Endothelial cell of umbilical vein (primary cell): ENCODE measurements around the gene SOX13. TPM values are rescaled to one million over a fixed set of nuclear protein-coding genes. Genes with fewer than 3 reads are reported as not detected.
A peak's percentile ranks its signal among the peaks of the same experiment; 100 is the strongest.

ENCODE experiments used
- BruUV-seq: library from RNA; stranded (reverse); fragments of 400-500 nt; replicated peaks from 2 replicates; lab custom pipeline; 2021; lab: Mats Ljungman, UMichigan
- CTCF ChIA-PET: fragments of 300-600, 350-600 bp; sonication (Branson Sonifier 250); formaldehyde crosslinking; loops from one replicate; lab custom pipeline; 2021; ENCODE audit warnings: antibody characterized with exemption, inconsistent platforms; lab: Charles Lee
- POLR2A ChIA-PET: fragments of 300-600, 350-600 bp; sonication (Branson Sonifier 250); formaldehyde crosslinking; loops from one replicate; lab custom pipeline; 2021; ENCODE audit warnings: antibody characterized with exemption, inconsistent platforms; lab: Charles Lee
- DNase-seq: peaks from one replicate; pipeline ENCODE4 v3.0.0-alpha.2; 2011; ENCODE audit warnings: low read depth, low spot score
- FAIRE-seq: peaks from 2 replicates; lab custom pipeline; 2011; peaks lifted over from hg19 to GRCh38; lab: Jason Lieb, UNC
- H2AFZ ChIP-seq: 2 replicates; pipeline ENCODE4 v1.6.0; 2012; ENCODE audit warnings: low read depth, low read length, control low read depth, inconsistent platforms
- H3K27ac ChIP-seq: 2 replicates; pipeline ENCODE4 v1.5.1; 2011; ENCODE audit warnings: low read depth, mild to moderate bottlenecking, control low read depth, low read length, moderate library complexity; ENCODE audit not compliant: insufficient read depth
- H3K27me3 ChIP-seq, 2 experiments: 2 replicates each; pipeline versions ENCODE4 v1.6.0 to v1.6.1; 2011; ENCODE audit warnings: low read length in 2 of 2, mixed read lengths in 1 of 2; ENCODE audit not compliant: control insufficient read depth in 2 of 2, insufficient read depth in 2 of 2
- H3K36me3 ChIP-seq, 2 experiments: 2 replicates in 1 of 2; 3 replicates in 1 of 2; pipeline ENCODE4 v1.5.1; 2011; ENCODE audit warnings: low read length in 2 of 2, mild to moderate bottlenecking in 1 of 2, moderate library complexity in 1 of 2; ENCODE audit not compliant: control insufficient read depth in 2 of 2, insufficient read depth in 2 of 2; ENCODE audit errors: extremely low read depth in 1 of 2
- H3K4me1 ChIP-seq: 3 replicates; pipeline ENCODE4 v1.5.1; 2011; ENCODE audit warnings: mild to moderate bottlenecking, low read length; ENCODE audit not compliant: control insufficient read depth, insufficient read depth; ENCODE audit errors: extremely low read depth
- H3K4me2 ChIP-seq: 2 replicates; pipeline ENCODE4 v1.6.1; 2011; ENCODE audit warnings: low read length, control low read depth, mixed read lengths; ENCODE audit not compliant: insufficient read depth
- H3K4me3 ChIP-seq, 3 experiments: fragments of 200-600 bp in 1 of 3; sonication (generic), shearing (Covaris generic) in 1 of 3; replicated peaks in 1 of 3; 2 replicates each; pipeline ENCODE4 v1.5.1; 2011 to 2016; ENCODE audit warnings: control low read depth in 3 of 3, low read length in 3 of 3, mild to moderate bottlenecking in 2 of 3, inconsistent platforms in 1 of 3, low read depth in 1 of 3, moderate library complexity in 1 of 3; ENCODE audit not compliant: insufficient read depth in 1 of 3
- H3K79me2 ChIP-seq: 2 replicates; pipeline ENCODE4 v1.6.0; 2012; ENCODE audit warnings: low read length, inconsistent platforms; ENCODE audit not compliant: control insufficient read depth, insufficient read depth
- H3K9ac ChIP-seq: replicated peaks from 2 replicates; pipeline ENCODE3; 2011; ENCODE audit warnings: low read length, control low read depth; ENCODE audit not compliant: insufficient read depth; ENCODE audit errors: extremely low read depth
- H3K9me1 ChIP-seq: replicated peaks from 3 replicates; pipeline ENCODE4 v1.6.0; 2011; ENCODE audit warnings: mild to moderate bottlenecking, low read length; ENCODE audit not compliant: control insufficient read depth, insufficient read depth; ENCODE audit errors: extremely low read depth
- H3K9me3 ChIP-seq: replicated peaks from 2 replicates; pipeline ENCODE4 v1.5.1; 2012; ENCODE audit warnings: low read length, inconsistent platforms; ENCODE audit not compliant: control insufficient read depth, insufficient read depth
- H4K20me1 ChIP-seq: replicated peaks from 2 replicates; pipeline ENCODE3; 2011; ENCODE audit warnings: mild to moderate bottlenecking, low read length; ENCODE audit not compliant: control insufficient read depth, insufficient read depth; ENCODE audit errors: extremely low read depth
- EZH2 ChIP-seq: IDR thresholded peaks from 2 replicates; pipeline ENCODE4 v1.6.1; 2012; ENCODE audit warnings: borderline replicate concordance, low read depth, mild to moderate bottlenecking, moderate library complexity, low read length, inconsistent platforms; ENCODE audit not compliant: severe bottlenecking
- FOS ChIP-seq: IDR thresholded peaks from 2 replicates; pipeline ENCODE4 v1.6.1; 2011; ENCODE audit warnings: mild to moderate bottlenecking, low read length, moderate library complexity, borderline replicate concordance; ENCODE audit not compliant: insufficient read depth
- GATA2 ChIP-seq: IDR thresholded peaks from 2 replicates; pipeline ENCODE4 v1.7.0; 2011; ENCODE audit warnings: low read depth, mild to moderate bottlenecking, moderate library complexity, mixed read lengths, low read length; ENCODE audit not compliant: insufficient read length, insufficient read depth
- JUN ChIP-seq: IDR thresholded peaks from 2 replicates; pipeline ENCODE4 v1.6.1; 2011; ENCODE audit warnings: borderline replicate concordance, low read depth; ENCODE audit not compliant: insufficient read length, insufficient read depth
- MYC ChIP-seq: IDR thresholded peaks from one replicate; pipeline ENCODE4 v1.6.1; 2011; ENCODE audit warnings: mild to moderate bottlenecking, low read depth, low read length
- POLR2A ChIP-seq: IDR thresholded peaks from 2 replicates; pipeline ENCODE4 v1.6.1; 2012; ENCODE audit warnings: low read depth, mild to moderate bottlenecking, control low read depth, low read length
- POLR2AphosphoS5 ChIP-seq: IDR thresholded peaks from 2 replicates; pipeline ENCODE4 v1.6.1; 2012; ENCODE audit warnings: low read depth, mild to moderate bottlenecking, control low read depth, low read length, moderate library complexity; ENCODE audit not compliant: insufficient read depth
- dilution Hi-C: fragments of 300-500 bp; cut with MboI; formaldehyde crosslinking; loops from one replicate; pipeline ENCODE4 v1.15.0; 2019; ENCODE audit warnings: low sequenced_read_pairs; ENCODE audit not compliant: extremely low pct_ligation_motif_present
- intact Hi-C: fragments of 100-400 bp; cut with micrococcal nuclease; formaldehyde crosslinking; loops from one replicate; pipeline ENCODE4 v1.10.0; 2022
- polyA plus RNA-seq, 4 experiments: library from polyadenylated mRNA; depleted of rRNA in 3 of 4; stranded (reverse) in 3 of 4; unstranded in 1 of 4; fragments of >200 nt; gene quantifications; 2 replicates each; pipeline versions ENCODE4 v1.2.1 to v1.2.3, GENCODE V29; 2011 to 2012; ENCODE audit warnings: missing spikeins in 1 of 4
- total RNA-seq: library from RNA; stranded (reverse); gene quantifications from 2 replicates; pipeline ENCODE4 v1.2.3, GENCODE V29; 2021
- TF ChIP-seq, protein P1 (sequence below), 2 donors: IDR thresholded peaks; 1 replicate in 1 of 2; 2 replicates in 1 of 2; pipeline ENCODE4 v1.5.1; 2011; ENCODE audit warnings: low read length in 2 of 2, mild to moderate bottlenecking in 2 of 2, moderate library complexity in 2 of 2, control low read depth in 1 of 2, inconsistent platforms in 1 of 2, low read depth in 1 of 2; ENCODE audit not compliant: insufficient read depth in 1 of 2; ENCODE audit errors: extremely low read depth in 1 of 2
- TF ChIP-seq, protein P2 (sequence below): IDR thresholded peaks from 2 replicates; pipeline ENCODE4 v1.6.1; 2011; ENCODE audit not compliant: insufficient read depth, insufficient read length

The SOX13 gene
- total and polyA plus RNA-seq, 2 donors (not counting 3 experiments of a cell fraction or from before 2014, with no cell fraction given) = 40.8 to 57.7 TPM

DNA sequence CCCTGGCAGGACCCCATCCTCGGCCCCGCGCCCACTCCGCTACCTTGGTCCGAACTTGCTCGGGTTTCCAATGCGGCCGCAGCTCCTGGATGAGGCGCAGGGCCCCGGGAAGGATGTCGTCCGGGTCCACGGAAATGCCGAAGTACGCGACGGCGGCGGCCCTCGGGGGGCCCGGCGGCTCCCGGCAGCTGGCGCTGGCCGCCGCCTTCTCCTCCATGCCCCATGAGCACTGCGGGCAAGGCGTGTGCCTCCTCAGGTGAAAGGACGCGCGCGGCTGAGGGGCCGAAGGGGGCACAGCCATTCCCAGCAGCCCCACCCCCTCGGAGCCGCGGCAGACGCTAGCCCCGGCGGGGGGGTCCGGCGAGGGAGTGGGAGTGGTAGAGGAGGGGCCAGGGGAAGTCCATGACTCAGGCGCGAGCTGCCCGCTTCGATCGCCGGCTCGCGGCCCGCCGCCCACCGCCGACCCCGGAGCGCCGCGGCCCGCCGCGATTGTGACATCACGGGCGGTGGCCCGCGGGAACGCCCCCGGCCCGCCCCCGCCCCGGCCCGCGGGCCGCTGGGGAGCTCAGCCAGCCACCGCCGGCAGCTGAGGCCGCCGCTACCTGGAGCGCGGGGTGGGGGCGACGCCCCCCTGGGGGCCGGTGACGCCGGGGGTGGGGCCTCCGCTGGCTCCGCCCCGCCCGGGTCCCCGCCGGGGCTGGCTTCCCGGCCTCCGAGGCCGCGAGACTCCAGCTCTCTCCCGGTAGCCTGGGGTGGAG is 78.8 kb downstream of the SOX13 start, which contains the start of gene ETNK2:
Gene ETNK2 (minus strand): TSS at position 493 of the 758 bp plus-strand sequence. CDS start 192 bp downstream, at position 301.
- peak within 1 kb of the TSS; percentile 39 for H3K4me2 ChIP-seq
- TF ChIP-seq POLR2A (no peak), GATA2 (no peak), POLR2AphosphoS5 (peak; percentile 49), FOS (no peak), JUN (no peak), EZH2 (peak; percentile 43), MYC (no peak)
- TF ChIP-seq, protein P1, sequence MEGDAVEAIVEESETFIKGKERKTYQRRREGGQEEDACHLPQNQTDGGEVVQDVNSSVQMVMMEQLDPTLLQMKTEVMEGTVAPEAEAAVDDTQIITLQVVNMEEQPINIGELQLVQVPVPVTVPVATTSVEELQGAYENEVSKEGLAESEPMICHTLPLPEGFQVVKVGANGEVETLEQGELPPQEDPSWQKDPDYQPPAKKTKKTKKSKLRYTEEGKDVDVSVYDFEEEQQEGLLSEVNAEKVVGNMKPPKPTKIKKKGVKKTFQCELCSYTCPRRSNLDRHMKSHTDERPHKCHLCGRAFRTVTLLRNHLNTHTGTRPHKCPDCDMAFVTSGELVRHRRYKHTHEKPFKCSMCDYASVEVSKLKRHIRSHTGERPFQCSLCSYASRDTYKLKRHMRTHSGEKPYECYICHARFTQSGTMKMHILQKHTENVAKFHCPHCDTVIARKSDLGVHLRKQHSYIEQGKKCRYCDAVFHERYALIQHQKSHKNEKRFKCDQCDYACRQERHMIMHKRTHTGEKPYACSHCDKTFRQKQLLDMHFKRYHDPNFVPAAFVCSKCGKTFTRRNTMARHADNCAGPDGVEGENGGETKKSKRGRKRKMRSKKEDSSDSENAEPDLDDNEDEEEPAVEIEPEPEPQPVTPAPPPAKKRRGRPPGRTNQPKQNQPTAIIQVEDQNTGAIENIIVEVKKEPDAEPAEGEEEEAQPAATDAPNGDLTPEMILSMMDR (IDR thresholded peaks at IDR 0.05; ENCODE audit: extremely low read depth in 1 of 2, insufficient read depth in 1 of 2, low read depth in 1 of 2, low read length in 2 of 2) = no peak
- TF ChIP-seq, protein P2, sequence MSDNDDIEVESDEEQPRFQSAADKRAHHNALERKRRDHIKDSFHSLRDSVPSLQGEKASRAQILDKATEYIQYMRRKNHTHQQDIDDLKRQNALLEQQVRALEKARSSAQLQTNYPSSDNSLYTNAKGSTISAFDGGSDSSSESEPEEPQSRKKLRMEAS = no peak
- dilution Hi-C loops = loop anchor here (25.0 kb wide), 1 partner anchor 186 kb away; no protein-coding TSS in a partner anchor
- H3K9me1 ChIP-seq = no peaks in the 10 kb centered on the region
- peaks cover 5% of the 10 kb centered on the region for H3K4me1 ChIP-seq
- no peak within 1 kb of the TSS for H3K27ac ChIP-seq
- H3K9ac ChIP-seq = peak within 1 kb of the TSS; percentile 69
- H2AFZ ChIP-seq = peak within 1 kb of the TSS; percentile 85
- H3K79me2 ChIP-seq = no peaks in the 10 kb centered on the region
- POLR2A ChIA-PET = interaction anchor here (0.7 to 0.8 kb wide), 2 partner anchors 13 to 101 kb away, joined by 3 read pairs; no protein-coding TSS in a partner anchor
- intact Hi-C loops = loop anchor here (1.0 to 2.0 kb wide), 2 partner anchors 21 to 290 kb away; partner anchors contain the start of gene SNRPE
- H3K9me3 ChIP-seq = no peaks in the 10 kb centered on the region
- H3K36me3 ChIP-seq = no peaks in the 10 kb centered on the region
- peak; percentile 47 for FAIRE-seq
- H3K4me3 ChIP-seq = peak within 1 kb of the TSS; percentile 20 to 78 (median 53)
- CTCF ChIA-PET = interaction anchor here (0.8 to 3.8 kb wide), 16 partner anchors 11 to 281 kb away, joined by 3 to 29 read pairs (median 4); partner anchors contain the start of genes GOLT1A and SOX13
- peak; percentile 61 for DNase-seq
- BruUV-seq = no TSS peak
- H3K27me3 ChIP-seq = no peaks in the 10 kb centered on the region
- no peaks in the 10 kb centered on the region for H4K20me1 ChIP-seq
